ENCODE measurements around the gene SAP25. TPM values are rescaled to one million over a fixed set of nuclear protein-coding genes. Genes with fewer than 3 reads are reported as not detected.

SAP25 gene
- total and polyA plus RNA-seq, 2 experiments from 2014 or later = not detected

DNA sequence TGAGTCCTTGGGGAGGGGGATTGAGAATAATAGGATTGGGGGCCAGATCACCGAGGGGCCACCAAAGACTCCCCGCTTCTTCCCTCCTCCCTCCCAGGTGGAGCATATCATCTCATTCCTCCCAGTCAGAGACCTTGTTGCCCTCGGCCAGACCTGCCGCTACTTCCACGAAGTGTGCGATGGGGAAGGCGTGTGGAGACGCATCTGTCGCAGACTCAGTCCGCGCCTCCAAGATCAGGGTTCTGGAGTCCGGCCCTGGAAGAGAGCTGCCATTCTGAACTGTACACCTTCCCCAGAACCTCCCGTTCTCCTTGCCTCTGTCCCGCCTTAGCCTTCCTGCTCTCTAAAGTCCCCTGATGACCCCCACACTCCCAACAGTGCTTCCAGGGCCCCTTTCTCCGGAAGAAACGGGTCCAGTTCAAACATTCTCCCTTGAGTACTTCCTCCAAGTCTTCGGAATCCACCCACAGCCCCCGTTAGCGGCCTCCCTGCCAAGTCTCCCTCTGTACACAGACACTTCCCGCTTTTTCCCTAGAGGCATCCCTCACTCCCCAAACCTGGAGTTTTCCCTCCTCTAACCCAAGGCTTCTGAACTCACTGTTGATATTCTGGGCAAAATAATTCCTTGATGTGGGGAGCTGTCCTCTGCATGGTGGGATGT lies 16.5 kb upstream of the SAP25 start:
- no peaks in the 10 kb centered on the region for H3K4me1 ChIP-seq (ENCODE audit: insufficient read depth)
- no peak overlapping the region for H3K27ac ChIP-seq
- no peaks in the 10 kb centered on the region for H3K9me2 ChIP-seq (ENCODE audit: insufficient read depth)
- H3K79me2 ChIP-seq (ENCODE audit: insufficient read depth) = peaks cover 7% of the 10 kb centered on the region
- H4K20me1 ChIP-seq (ENCODE audit: insufficient read depth) = no peaks in the 10 kb centered on the region
- H3K36me3 ChIP-seq (ENCODE audit: low read depth) = no peaks in the 10 kb centered on the region
- H3K9me3 ChIP-seq (ENCODE audit: low read depth) = no peaks in the 10 kb centered on the region
- no peaks in the 10 kb centered on the region for H3K27me3 ChIP-seq (replicated peaks; ENCODE audit: insufficient read depth)
- no peak overlapping the region for H3K4me2 ChIP-seq (ENCODE audit: unreplicated experiment)
- no peak overlapping the region for H3K9ac ChIP-seq
- no peak overlapping the region for H2AFZ ChIP-seq
- no peak overlapping the region for H3K4me3 ChIP-seq
- TF ChIP-seq EZH2phosphoT487 (IDR thresholded peaks at IDR 0.05; ENCODE audit: insufficient read depth, low read depth) (no peak), EZH2 (IDR thresholded peaks at IDR 0.05; ENCODE audit: insufficient read depth, poor library complexity, severe bottlenecking) (no peak)
- in situ Hi-C loops (cut with MboI) = no loop called here
- no peaks in the 10 kb centered on the region for H3F3A ChIP-seq (ENCODE audit: insufficient read depth)
- DNase-seq = no peak
- 48 to 53% methylated on average over 20 of the region's 20 CpGs for WGBS, 2 experiments (ENCODE audit: low coverage in 1 of 2, low lambda C conversion rate in 2 of 2, missing lambda C conversion rate in 2 of 2)

DNA sequence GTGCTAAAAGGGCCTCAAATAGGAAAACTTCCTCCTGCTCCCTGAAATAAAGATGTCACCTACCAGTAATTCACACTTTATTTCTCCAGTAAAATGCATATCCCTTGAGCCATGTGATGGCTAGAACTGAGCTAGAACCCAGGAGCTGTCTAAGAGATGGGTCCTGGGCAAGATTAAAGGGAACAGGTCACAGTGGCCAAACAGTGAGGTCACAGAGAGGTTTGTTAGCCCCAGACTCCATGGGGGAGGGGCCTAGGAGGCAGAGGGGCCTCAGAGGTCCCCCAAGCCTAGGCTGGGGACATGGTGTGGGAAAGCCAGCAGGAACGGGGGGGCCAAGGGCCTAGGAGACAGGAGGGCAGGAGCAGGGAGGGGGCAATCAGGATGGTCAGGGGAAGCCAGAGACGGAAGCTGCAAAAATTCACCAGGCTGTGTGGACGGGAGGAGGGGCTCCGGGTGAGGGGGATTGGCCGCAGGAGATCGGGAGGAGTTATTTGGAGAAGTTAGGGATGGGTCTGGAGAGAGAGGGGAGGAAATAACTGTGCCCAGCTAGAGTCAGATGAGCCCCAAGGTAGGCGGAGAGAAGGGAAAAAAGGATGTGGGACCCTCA lies 15.7 kb upstream of the SAP25 start:
- Histone ChIP-seq H3K4me2 (ENCODE audit: unreplicated experiment) (no peak overlapping the region), H3K27me3 (replicated peaks; ENCODE audit: insufficient read depth) (no peaks in the 10 kb centered on the region), H3K4me1 (ENCODE audit: insufficient read depth) (0 out of 2 replicates have a peak, but pooled peaks cover 5% of the 10 kb centered on the region), H3K27ac (no peak overlapping the region), H3F3A (ENCODE audit: insufficient read depth) (no peaks in the 10 kb centered on the region), H3K79me2 (ENCODE audit: insufficient read depth) (peaks cover 14% of the 10 kb centered on the region), H3K4me3 (no peak overlapping the region), H3K9me2 (ENCODE audit: insufficient read depth) (no peaks in the 10 kb centered on the region), H3K9ac (no peak overlapping the region), H3K9me3 (ENCODE audit: low read depth) (no peaks in the 10 kb centered on the region), H3K36me3 (ENCODE audit: low read depth) (no peaks in the 10 kb centered on the region), H4K20me1 (ENCODE audit: insufficient read depth) (no peaks in the 10 kb centered on the region), H2AFZ (no peak overlapping the region)
- in situ Hi-C loops (cut with MboI) = no loop called here
- no peak for DNase-seq
- 40 to 51% methylated on average over 7 of the region's 7 CpGs for WGBS, 2 experiments (ENCODE audit: low coverage in 1 of 2, low lambda C conversion rate in 2 of 2, missing lambda C conversion rate in 2 of 2)
- TF ChIP-seq EZH2 (IDR thresholded peaks at IDR 0.05; ENCODE audit: insufficient read depth, poor library complexity, severe bottlenecking) = no peak
- no peak for TF ChIP-seq EZH2phosphoT487 (IDR thresholded peaks at IDR 0.05; ENCODE audit: insufficient read depth, low read depth)

DNA sequence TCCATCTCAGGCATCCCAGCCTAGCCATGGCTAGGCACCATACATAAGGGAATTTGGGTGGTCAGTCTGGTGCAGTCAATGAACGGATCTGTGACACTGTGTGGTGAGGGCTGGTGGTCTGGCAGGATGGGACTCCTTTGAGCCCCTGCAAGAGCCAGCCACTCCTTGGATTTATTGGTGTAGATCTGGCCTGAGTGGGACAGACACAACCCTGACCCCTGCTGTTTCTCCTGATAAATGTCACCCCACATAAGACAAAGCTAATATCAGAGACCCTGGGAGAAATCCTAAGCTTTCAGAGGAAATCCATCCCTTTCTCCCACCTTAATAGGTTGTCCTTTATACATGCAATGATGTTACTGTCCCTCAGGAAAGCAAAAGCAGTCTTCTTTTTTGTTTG lies 14.7 kb upstream of the SAP25 start:
- H3K4me2 ChIP-seq (ENCODE audit: unreplicated experiment) = no peak overlapping the region
- no peaks in the 10 kb centered on the region for H3K36me3 ChIP-seq (ENCODE audit: low read depth)
- H3K79me2 ChIP-seq (ENCODE audit: insufficient read depth) = peaks cover 17% of the 10 kb centered on the region
- H4K20me1 ChIP-seq (ENCODE audit: insufficient read depth) = no peaks in the 10 kb centered on the region
- no peak overlapping the region for H3K27ac ChIP-seq
- 0 out of 2 replicates have a peak, but pooled peaks cover 5% of the 10 kb centered on the region for H3K4me1 ChIP-seq (ENCODE audit: insufficient read depth)
- in situ Hi-C loops (cut with MboI) = no loop called here
- H3K4me3 ChIP-seq = no peak overlapping the region
- TF ChIP-seq EZH2 (IDR thresholded peaks at IDR 0.05; ENCODE audit: insufficient read depth, poor library complexity, severe bottlenecking) (no peak), EZH2phosphoT487 (IDR thresholded peaks at IDR 0.05; ENCODE audit: insufficient read depth, low read depth) (no peak)
- no peaks in the 10 kb centered on the region for H3F3A ChIP-seq (ENCODE audit: insufficient read depth)
- H3K9me2 ChIP-seq (ENCODE audit: insufficient read depth) = no peaks in the 10 kb centered on the region
- peak; percentile 49 for DNase-seq
- no peaks in the 10 kb centered on the region for H3K9me3 ChIP-seq (ENCODE audit: low read depth)
- H2AFZ ChIP-seq = no peak overlapping the region
- no peak overlapping the region for H3K9ac ChIP-seq
- WGBS, 2 experiments (ENCODE audit: low coverage in 1 of 2, low lambda C conversion rate in 2 of 2, missing lambda C conversion rate in 2 of 2) = 26 to 40% methylated on average over 1 of the region's 1 CpG
- no peaks in the 10 kb centered on the region for H3K27me3 ChIP-seq (replicated peaks; ENCODE audit: insufficient read depth)

DNA sequence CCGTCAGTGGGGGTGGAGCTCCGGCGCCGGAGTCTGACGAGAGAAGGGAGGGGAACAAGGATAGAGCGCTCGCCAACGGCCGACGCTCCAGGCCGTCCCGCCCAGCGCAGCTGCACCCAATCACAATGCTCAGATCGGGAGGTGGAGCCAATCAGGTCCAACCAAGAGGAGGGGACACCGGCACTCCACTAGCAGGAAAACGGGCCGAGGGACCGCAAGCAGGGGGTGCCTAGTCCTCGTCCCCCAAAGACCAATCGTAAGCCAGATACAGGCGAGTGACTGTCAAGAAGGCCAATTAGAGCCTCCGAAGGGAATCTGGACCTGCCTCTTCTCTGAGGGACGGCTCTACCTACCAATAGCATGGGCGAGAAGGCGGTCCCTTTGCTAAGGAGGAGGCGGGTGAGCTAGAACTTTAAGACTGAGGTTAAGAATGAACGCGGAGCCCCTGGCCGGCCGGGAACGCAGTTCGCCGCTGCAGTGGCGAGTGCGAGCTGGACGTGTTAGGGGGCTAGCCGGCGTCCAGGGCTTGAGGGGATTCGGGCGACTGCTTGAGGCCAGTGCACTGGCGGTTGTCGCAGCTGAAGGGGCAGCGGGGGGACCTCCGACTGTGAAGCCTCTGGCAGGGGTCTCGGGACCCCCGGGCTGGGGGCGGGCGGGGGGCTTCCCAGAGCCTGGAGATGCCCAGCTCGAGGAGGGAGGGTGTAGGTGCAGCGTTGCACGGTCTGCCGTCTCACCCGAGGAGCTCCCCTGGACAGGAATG lies 12.7 kb upstream of the SAP25 start, which contains the start of gene FBXO24:
Gene FBXO24, plus strand, starts transcription at position 63 of the 760 bp plus-strand sequence. Its CDS starts 298 bp downstream, at position 361.
- peak within 1 kb of the TSS; percentile 62 for H3K27ac ChIP-seq
- H3K36me3 ChIP-seq (ENCODE audit: low read depth) = no peaks in the 10 kb centered on the region
- H4K20me1 ChIP-seq (ENCODE audit: insufficient read depth) = no peaks in the 10 kb centered on the region
- H3K4me2 ChIP-seq (ENCODE audit: unreplicated experiment) = peak within 1 kb of the TSS; percentile 93
- no peak for TF ChIP-seq EZH2 (IDR thresholded peaks at IDR 0.05; ENCODE audit: insufficient read depth, poor library complexity, severe bottlenecking)
- no peak for TF ChIP-seq EZH2phosphoT487 (IDR thresholded peaks at IDR 0.05; ENCODE audit: insufficient read depth, low read depth)
- peak within 1 kb of the TSS; percentile 90 for H3K9ac ChIP-seq
- H3K27me3 ChIP-seq (replicated peaks; ENCODE audit: insufficient read depth) = no peaks in the 10 kb centered on the region
- H3K4me3 ChIP-seq = peak within 1 kb of the TSS; percentile 93
- H2AFZ ChIP-seq = peak within 1 kb of the TSS; percentile 87
- in situ Hi-C loops (cut with MboI) = no loop called here
- peak; percentile 100 for DNase-seq
- no peaks in the 10 kb centered on the region for H3F3A ChIP-seq (ENCODE audit: insufficient read depth)
- 1% methylated on average over 44 to 51 of the region's 53 CpGs for WGBS, 2 experiments (ENCODE audit: low coverage in 1 of 2, low lambda C conversion rate in 2 of 2, missing lambda C conversion rate in 2 of 2)
- H3K79me2 ChIP-seq (ENCODE audit: insufficient read depth) = peaks cover 20% of the 10 kb centered on the region
- H3K9me2 ChIP-seq (ENCODE audit: insufficient read depth) = no peaks in the 10 kb centered on the region
- no peaks in the 10 kb centered on the region for H3K9me3 ChIP-seq (ENCODE audit: low read depth)
- H3K4me1 ChIP-seq (ENCODE audit: insufficient read depth) = 0 out of 2 replicates have a peak, but pooled peaks cover 5% of the 10 kb centered on the region
